ENCODE measurements around the gene ANKFN1.

ANKFN1 gene

GRCh38 chr17:56449176-56449575 is 295.9 kb downstream of the ANKFN1 start:
- no peak for DNase-seq

DNA sequence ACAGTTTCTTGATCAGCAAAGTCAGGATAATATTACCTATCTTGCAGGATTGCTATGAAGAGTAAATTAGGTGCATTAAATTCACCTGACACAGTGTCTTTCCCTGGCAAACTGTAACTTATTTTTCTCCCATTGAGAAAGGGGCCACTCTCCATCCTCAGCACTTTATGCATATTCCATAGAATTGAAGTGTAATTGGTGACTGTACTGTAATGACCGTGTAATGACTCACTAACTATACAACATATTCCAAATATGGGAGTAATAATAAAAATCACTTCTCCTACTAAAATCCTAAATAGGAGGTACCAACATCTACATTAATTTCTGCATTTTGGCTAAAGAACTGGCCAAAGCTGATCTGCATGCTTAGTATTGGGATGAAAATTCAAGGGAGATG is 298.4 kb downstream of the ANKFN1 start:
- no peak for DNase-seq

- DNase-seq: no peak
These were observed 299.2 kb downstream of the ANKFN1 start for GRCh38 chr17:56452461-56452860.

GRCh38 chr17:56457501-56457900 is 304.2 kb downstream of the ANKFN1 start:
- no peak for DNase-seq

DNA sequence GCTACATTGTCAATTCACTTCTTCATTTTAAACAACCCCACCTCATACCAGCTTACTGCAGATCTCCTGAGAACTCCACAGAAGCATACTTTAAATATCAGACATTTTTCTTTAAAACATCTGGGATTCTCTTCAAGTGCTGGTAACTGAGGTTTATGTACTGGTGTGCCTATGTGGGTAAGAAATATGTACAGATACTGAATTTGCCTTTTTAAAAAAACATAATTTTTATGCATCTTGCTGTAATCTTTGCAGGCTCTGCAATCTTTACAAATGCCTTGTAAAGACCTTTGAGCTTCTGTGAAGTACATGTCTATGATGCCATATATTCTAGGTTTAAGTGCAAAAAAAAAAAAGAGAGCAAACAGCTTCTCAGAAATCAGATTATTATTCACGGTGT is 312.6 kb downstream of the ANKFN1 start:
- no peak for DNase-seq

GRCh38 chr17:56468840-56469239 is 315.6 kb downstream of the ANKFN1 start:
- no peak for DNase-seq

DNA sequence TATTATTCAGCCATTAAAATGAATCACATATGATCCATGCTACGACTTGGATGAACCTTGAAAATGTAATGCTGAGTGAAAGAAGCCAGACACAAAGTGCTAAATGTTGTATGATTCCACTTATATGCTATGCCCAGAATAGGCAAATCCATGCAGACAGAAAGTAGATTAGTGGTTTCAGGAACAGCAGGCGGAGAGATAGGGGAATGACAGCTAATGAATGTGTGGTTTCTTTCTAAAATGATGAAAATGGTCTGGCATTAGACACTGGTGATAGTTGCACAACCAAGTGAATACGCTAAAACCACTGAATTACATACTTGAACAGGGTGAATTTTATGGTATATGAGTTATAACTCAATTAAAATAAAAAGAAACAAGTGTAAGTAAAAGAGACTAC is 318.4 kb downstream of the ANKFN1 start:
- no peak for DNase-seq

DNA sequence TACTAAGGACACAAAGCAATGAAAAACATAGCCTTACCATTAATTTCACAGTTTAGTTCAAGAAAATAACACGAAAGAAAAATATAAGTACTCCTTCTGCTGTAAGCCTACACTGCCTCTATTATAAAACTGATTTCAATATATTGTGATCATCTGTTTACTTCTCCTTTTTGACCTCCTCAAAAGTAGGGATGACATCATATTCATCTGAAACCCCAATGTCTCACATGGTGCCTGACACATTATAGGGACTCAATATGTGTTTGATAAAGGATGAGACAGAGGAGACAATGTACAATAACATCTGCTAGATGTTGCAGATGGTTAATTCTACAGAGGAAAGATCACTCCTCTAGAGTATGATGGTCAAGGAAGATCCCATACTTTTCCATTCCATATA is 321.8 kb downstream of the ANKFN1 start:
- DNase-seq: no peak

- DNase-seq: no peak
These were observed 325.7 kb downstream of the ANKFN1 start for GRCh38 chr17:56478836-56479447.

DNA sequence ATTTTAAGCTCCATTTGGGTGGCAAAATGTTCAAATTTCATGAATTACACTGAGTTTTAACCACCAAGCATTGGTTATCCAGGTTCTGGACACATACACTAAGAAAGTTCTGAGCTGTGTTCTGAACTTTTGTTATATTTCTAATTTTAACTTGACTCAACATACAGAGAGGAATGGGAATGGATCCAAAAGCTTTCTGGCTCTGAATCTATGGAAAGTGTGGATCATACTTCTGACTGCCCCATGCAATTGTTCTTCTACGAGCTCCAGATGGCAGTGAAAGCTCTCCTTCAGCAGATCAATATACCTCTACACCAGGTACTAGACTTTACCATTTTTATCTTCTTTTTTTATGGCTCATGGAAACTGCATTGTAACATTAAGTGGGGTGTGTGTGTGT is 327.2 kb downstream of the ANKFN1 start:
- DNase-seq: no peak

- no peak for DNase-seq
These were observed 328.4 kb downstream of the ANKFN1 start for GRCh38 chr17:56481659-56482058.

- DNase-seq: no peak
These were observed 329.0 kb downstream of the ANKFN1 start for GRCh38 chr17:56482229-56482628.

GRCh38 chr17:56486732-56487131 is 333.5 kb downstream of the ANKFN1 start:
- DNase-seq: no peak

DNA sequence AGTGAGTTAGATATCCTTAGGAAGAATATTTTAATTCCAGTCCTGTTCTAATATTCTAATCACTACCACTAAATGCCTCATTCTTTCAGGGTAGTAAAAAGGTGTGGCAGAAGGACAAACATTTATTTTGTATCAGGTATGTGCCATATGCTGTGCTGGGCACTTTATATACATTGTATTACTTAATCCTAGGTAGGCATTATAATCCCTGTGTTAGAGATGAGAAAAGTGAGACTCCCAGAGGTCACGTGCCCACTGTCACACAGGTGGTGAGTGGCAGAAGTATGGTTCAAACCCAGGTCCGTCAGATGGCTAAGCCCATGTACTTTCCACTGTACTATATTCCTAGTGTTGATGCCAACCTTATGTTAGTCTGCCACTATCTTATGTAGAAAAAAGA is 335.5 kb downstream of the ANKFN1 start:
- DNase-seq: no peak

GRCh38 chr17:56489980-56490379 is 336.7 kb downstream of the ANKFN1 start:
- no peak for DNase-seq

DNA sequence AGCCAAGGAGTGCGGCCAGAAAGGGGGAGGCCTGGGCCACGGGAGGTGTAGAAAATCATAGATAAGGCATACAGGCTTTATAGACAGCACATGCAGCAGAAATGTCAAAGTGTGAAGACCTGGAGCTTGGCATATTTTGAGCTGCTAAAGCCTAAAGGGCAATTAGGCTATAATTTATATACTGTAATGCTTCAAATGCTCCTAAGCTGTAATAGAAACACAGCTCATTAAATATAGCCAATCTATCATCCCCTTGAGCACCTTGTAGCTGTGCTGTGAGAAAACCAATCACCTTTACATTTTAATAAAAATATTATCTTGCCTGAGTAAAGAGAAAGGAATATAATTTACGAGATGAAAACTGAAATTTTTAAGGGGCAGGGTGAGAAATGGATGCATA is 342.3 kb downstream of the ANKFN1 start:
- no peak for DNase-seq

DNA sequence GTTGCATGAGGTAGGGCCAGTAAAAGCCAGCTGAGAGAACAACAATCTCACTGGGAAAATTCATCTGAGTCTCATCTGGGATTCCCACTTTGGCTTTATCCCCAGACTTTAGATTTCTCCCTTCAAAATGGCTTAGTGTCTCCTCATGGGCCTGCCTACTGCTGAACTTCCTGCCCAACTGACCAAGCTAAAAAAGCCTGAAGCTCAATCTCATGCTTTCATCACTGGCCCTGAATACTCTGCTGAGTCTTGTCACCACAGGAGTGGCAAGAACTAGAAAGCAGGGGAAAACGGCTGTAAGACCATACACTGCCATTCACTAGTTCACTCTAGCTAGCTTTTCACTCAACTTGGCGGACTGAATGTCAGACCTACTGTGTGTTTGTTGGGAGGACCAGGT is 343.9 kb downstream of the ANKFN1 start:
- no peak for DNase-seq

DNA sequence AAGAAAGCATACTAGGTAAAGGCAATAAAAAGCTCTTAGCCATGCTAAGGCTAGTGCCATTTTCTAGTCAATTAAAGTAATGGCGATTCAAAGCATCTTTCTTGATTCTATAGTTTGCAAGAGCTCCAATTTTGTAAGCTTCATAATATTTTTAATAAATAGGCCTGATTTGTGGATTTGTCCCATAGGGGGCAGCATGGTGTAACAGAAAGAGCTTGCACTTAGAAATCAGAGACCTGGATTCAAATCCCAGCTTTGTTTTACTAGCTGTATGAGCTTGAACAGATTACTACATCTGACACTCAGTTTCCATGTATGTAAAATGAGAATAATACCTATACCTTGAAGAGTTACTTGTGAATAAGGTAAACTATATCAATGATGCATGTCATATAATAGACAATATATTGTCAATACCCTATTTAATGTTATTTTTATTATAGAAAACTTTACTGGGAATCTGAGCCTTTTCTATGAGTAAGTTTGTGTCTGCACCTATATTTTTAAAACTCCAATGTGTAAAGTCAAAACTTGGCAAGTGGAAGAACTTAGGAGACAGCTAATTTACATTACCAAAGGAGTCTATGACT is 346.6 kb downstream of the ANKFN1 start:
- DNase-seq: no peak

- DNase-seq: no peak
These were observed 348.9 kb downstream of the ANKFN1 start for GRCh38 chr17:56502120-56502654.

- DNase-seq: no peak
These were observed 352.0 kb downstream of the ANKFN1 start for GRCh38 chr17:56505154-56505756.

GRCh38 chr17:56506349-56506748 is 353.1 kb downstream of the ANKFN1 start:
- DNase-seq: no peak

- no peak for DNase-seq
These were observed 357.5 kb downstream of the ANKFN1 start for GRCh38 chr17:56510554-56511342.

DNA sequence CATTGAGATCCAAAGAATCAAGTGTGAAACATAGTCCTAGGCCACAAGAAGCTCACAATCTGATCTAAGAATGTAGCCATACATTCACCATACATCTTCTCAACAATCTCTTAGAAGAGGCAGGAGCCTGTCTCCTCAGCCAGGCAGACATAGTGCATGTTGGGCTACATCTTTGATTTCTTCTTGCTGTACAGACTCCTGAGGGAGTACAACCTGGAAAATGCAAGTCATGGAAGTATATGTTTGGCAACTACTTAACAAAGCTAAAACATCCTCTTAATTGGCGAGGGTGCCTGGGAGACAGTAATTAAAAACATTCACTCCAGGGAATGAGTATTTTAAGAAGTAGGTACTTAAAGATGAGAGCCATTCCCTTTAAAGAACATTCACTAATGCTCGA is 361.0 kb downstream of the ANKFN1 start:
- DNase-seq: no peak

- no peak for DNase-seq
These were observed 361.6 kb downstream of the ANKFN1 start for GRCh38 chr17:56514899-56515298.

Measured in COR-L47 (cell line).